ENCODE measurements around the gene GRHPR. TPM values are rescaled to one million over a fixed set of nuclear protein-coding genes. Genes with fewer than 3 reads are reported as not detected.

The GRHPR gene
- total and polyA plus RNA-seq, 2 of the 8 experiments (the other 6 are each of a cell fraction or from before 2014, with no cell fraction given) = 97.0 to 201 TPM

GRCh38 chr9:37441776-37442370 lies 19.4 kb downstream of the GRHPR start:
- Histone ChIP-seq H4K8ac (ENCODE audit: extremely low read depth, insufficient read depth, low read length) (no peak overlapping the region), H3K27ac (ENCODE audit: low read depth, low read length) (no peak overlapping the region), H4K91ac (replicated peaks; ENCODE audit: insufficient read length, low read length) (no peak overlapping the region), H2BK20ac (ENCODE audit: low read length) (no peak overlapping the region), H2AK5ac (ENCODE audit: low read depth, low read length) (no peak overlapping the region), H3K4me1 (replicated peaks in 1 of 4; ENCODE audit: control insufficient read depth in 3 of 4, insufficient read depth in 4 of 4, low read length in 3 of 4) (no peaks in the 10 kb centered on the region), H2BK12ac (ENCODE audit: low read depth, low read length) (no peak overlapping the region), H3K9me3 (ENCODE audit: insufficient read depth in 2 of 2, low read depth in 1 of 2, low read length in 1 of 2) (no peaks in the 10 kb centered on the region), H3K14ac (ENCODE audit: insufficient read length) (no peak overlapping the region), H2BK120ac (replicated peaks; ENCODE audit: low read depth, low read length) (no peak overlapping the region), H4K20me1 (replicated peaks in 1 of 2; ENCODE audit: control insufficient read depth in 1 of 2, insufficient read depth in 2 of 2, low read length in 2 of 2) (peaks cover 15 to 21% of the 10 kb centered on the region in 2 experiments), H3K79me1 (ENCODE audit: low read depth, low read length) (peaks cover 2% of the 10 kb centered on the region), H3K79me2 (ENCODE audit: control insufficient read depth in 1 of 2, insufficient read depth in 2 of 2, low read length in 2 of 2) (peaks cover 0 to 45% of the 10 kb centered on the region in 2 experiments), H3K27me3 (replicated peaks in 1 of 4; ENCODE audit: control insufficient read depth in 3 of 4, extremely low read depth in 1 of 4, insufficient read depth in 3 of 4, low read length in 3 of 4) (no peaks in the 10 kb centered on the region), H2AFZ (ENCODE audit: low read length) (no peak overlapping the region), H4K5ac (ENCODE audit: insufficient read length, low read depth, low read length) (no peak overlapping the region), H2BK15ac (ENCODE audit: low read length) (no peak overlapping the region), H3K4me2 (ENCODE audit: insufficient read depth in 1 of 2, low read depth in 2 of 2, low read length in 2 of 2) (no peak overlapping the region), H3K4ac (replicated peaks; ENCODE audit: insufficient read length, low read depth, low read length) (no peak overlapping the region), H3K56ac (replicated peaks; ENCODE audit: insufficient read length, low read depth, low read length) (no peak overlapping the region), H3K4me3 (ENCODE audit: extremely low read depth in 1 of 4, insufficient read depth in 2 of 4, low read depth in 3 of 4, low read length in 4 of 4) (no peak overlapping the region), H3K18ac (ENCODE audit: extremely low read depth, low read length) (no peak overlapping the region), H3K23ac (ENCODE audit: insufficient read length) (no peak overlapping the region), H3K36me3 (ENCODE audit: control insufficient read depth in 2 of 4, insufficient read depth in 4 of 4, low read length in 3 of 4) (peaks cover 27 to 58% (median 41%) of the 10 kb centered on the region in 4 experiments), H3K23me2 (ENCODE audit: low read depth, low read length) (no peaks in the 10 kb centered on the region), H2BK5ac (ENCODE audit: low read depth, low read length) (no peak overlapping the region), H3K9ac (replicated peaks in 1 of 4; ENCODE audit: extremely low read depth in 1 of 4, low read depth in 3 of 4, low read length in 3 of 4) (no peak overlapping the region)
- FAIRE-seq = no peak
- DNase-seq (ENCODE audit: low read depth in 1 of 2, low spot score in 2 of 2) = no peak
- ChIA-PET CTCF (ENCODE audit: partially characterized antibody) (interaction anchor here (0.8 to 2.3 kb wide), 6 partner anchors 11 to 34 kb away, joined by 3 to 7 read pairs (median 4); no protein-coding TSS in a partner anchor), POLR2A (ENCODE audit: partially characterized antibody) (interaction anchor here (0.9 to 2.4 kb wide), 4 partner anchors 8 to 25 kb away, joined by 3 to 12 read pairs (median 4); partner anchors contain the start of gene ZBTB5)
- WGBS, 2 experiments (ENCODE audit: extremely low coverage in 1 of 2, insufficient coverage in 1 of 2, insufficient read length in 1 of 2, insufficient replicate concordance in 2 of 2, low coverage in 1 of 2, low lambda C conversion rate in 2 of 2, missing lambda C conversion rate in 1 of 2) = 96% methylated on average over 21 of the region's 21 CpGs; no CpG with 5 or more reads in 1 of the 2 experiments
- no peak for TF ChIP-seq TAF7 (optimal IDR thresholded peaks at IDR 0.05; ENCODE audit: borderline replicate concordance, low read depth, low read length)
- peak in 1 of 2 experiments; percentile 29; a peak in 1 of 3 replicates for TF ChIP-seq POLR2A (IDR thresholded peaks at IDR 0.05; ENCODE audit: control extremely low read depth in 1 of 2, low read depth in 2 of 2, low read length in 2 of 2)

All from H1 (cell line).